GM23248 (cell line): Measurements from ENCODE around the gene TMEM190. TPM values are rescaled to one million over a fixed set of nuclear protein-coding genes. Genes with fewer than 3 reads are reported as not detected.

Experiments
- DNase-seq: peaks from one replicate; pipeline ENCODE4 v3.0.0-alpha.2; 2015
- H2AFZ ChIP-seq: fragments of 200-600 bp; sonication (generic); 2 replicates; pipeline ENCODE4 v1.6.1; 2016; ENCODE audit warnings: antibody characterized with exemption
- H3F3A ChIP-seq: fragments of 200-600 bp; sonication (generic); 2 replicates; pipeline ENCODE4 v1.6.1; 2016; ENCODE audit warnings: mild to moderate bottlenecking, antibody characterized with exemption, mixed run types; ENCODE audit not compliant: insufficient read depth
- H3K27ac ChIP-seq: fragments of 200-600 bp; sonication (generic); 2 replicates; pipeline ENCODE4 v1.5.1; 2016; ENCODE audit warnings: mild to moderate bottlenecking
- H3K27me3 ChIP-seq: fragments of 200-600 bp; sonication (generic); replicated peaks from 2 replicates; pipeline ENCODE4 v1.6.1; 2016; ENCODE audit warnings: mild to moderate bottlenecking; ENCODE audit not compliant: insufficient read depth
- H3K36me3 ChIP-seq: fragments of 200-600 bp; sonication (generic); 2 replicates; pipeline ENCODE4 v1.6.1; 2016; ENCODE audit warnings: low read depth, mild to moderate bottlenecking
- H3K4me1 ChIP-seq: fragments of 200-600 bp; sonication (generic); 2 replicates; pipeline ENCODE4 v1.6.1; 2016; ENCODE audit warnings: mild to moderate bottlenecking; ENCODE audit not compliant: insufficient read depth
- H3K4me2 ChIP-seq: fragments of 200-600 bp; sonication (generic); one replicate; pipeline ENCODE4 v1.6.1; 2016; ENCODE audit warnings: mild to moderate bottlenecking; ENCODE audit not compliant: unreplicated experiment
- H3K4me3 ChIP-seq: fragments of 200-600 bp; sonication (generic); 2 replicates; pipeline ENCODE4 v1.5.1; 2016; ENCODE audit warnings: mild to moderate bottlenecking
- H3K79me2 ChIP-seq: fragments of 200-600 bp; sonication (generic); 2 replicates; pipeline ENCODE4 v1.6.1; 2016; ENCODE audit warnings: mild to moderate bottlenecking; ENCODE audit not compliant: insufficient read depth
- H3K9ac ChIP-seq: fragments of 200-600 bp; sonication (generic); 2 replicates; pipeline ENCODE4 v1.6.1; 2016; ENCODE audit warnings: mild to moderate bottlenecking
- H3K9me2 ChIP-seq: fragments of 200-600 bp; sonication (generic); 2 replicates; pipeline ENCODE4 v1.6.1; 2016; ENCODE audit warnings: mixed run types, mild to moderate bottlenecking, moderate library complexity; ENCODE audit not compliant: insufficient read depth
- H3K9me3 ChIP-seq: fragments of 200-600 bp; sonication (generic); one replicate; pipeline ENCODE4 v1.6.1; 2017; ENCODE audit warnings: low read depth
- H4K20me1 ChIP-seq: fragments of 200-600 bp; sonication (generic); 2 replicates; pipeline ENCODE4 v1.6.0; 2016; ENCODE audit not compliant: insufficient read depth
- EZH2 ChIP-seq: fragments of 200-600 bp; sonication (generic); IDR thresholded peaks from 2 replicates; pipeline ENCODE4 v1.6.1; 2018; ENCODE audit warnings: antibody characterized with exemption, mild to moderate bottlenecking; ENCODE audit not compliant: insufficient read depth, poor library complexity, severe bottlenecking
- EZH2phosphoT487 ChIP-seq: fragments of 200-600 bp; sonication (generic); IDR thresholded peaks from 2 replicates; pipeline ENCODE4 v1.6.1; 2018; ENCODE audit warnings: antibody characterized with exemption, moderate library complexity, mild to moderate bottlenecking, low read depth; ENCODE audit not compliant: insufficient read depth
- WGBS, 2 experiments: methylation state at CpG; one replicate each; pipeline ENCODE4 v1.1.6; 2015 to 2017; ENCODE audit warnings: low lambda C conversion rate in 2 of 2, low coverage in 1 of 2; ENCODE audit errors: missing lambda C conversion rate in 2 of 2; 5-methylcytosine and 5-hydroxymethylcytosine counted together
- in situ Hi-C: fragments of 300-500 bp; cut with MboI; formaldehyde crosslinking; loops from 2 replicates; pipeline ENCODE4 v1.15.0; 2020
- polyA plus RNA-seq: library from polyadenylated mRNA; unstranded; fragments of >200 nt; fragmentation: Nextera tagmentation; extraction: Ambion mirVana; gene quantifications from 2 replicates; pipeline ENCODE4 v1.2.1, GENCODE V29; 2016
- total RNA-seq: library from RNA; depleted of rRNA; stranded (reverse); fragments of >200 nt; shearing (Covaris generic); gene quantifications from 2 replicates; pipeline ENCODE4 v1.2.3, GENCODE V29; 2014

Gene TMEM190
- total and polyA plus RNA-seq, 2 experiments from 2014 or later = not detected

DNA sequence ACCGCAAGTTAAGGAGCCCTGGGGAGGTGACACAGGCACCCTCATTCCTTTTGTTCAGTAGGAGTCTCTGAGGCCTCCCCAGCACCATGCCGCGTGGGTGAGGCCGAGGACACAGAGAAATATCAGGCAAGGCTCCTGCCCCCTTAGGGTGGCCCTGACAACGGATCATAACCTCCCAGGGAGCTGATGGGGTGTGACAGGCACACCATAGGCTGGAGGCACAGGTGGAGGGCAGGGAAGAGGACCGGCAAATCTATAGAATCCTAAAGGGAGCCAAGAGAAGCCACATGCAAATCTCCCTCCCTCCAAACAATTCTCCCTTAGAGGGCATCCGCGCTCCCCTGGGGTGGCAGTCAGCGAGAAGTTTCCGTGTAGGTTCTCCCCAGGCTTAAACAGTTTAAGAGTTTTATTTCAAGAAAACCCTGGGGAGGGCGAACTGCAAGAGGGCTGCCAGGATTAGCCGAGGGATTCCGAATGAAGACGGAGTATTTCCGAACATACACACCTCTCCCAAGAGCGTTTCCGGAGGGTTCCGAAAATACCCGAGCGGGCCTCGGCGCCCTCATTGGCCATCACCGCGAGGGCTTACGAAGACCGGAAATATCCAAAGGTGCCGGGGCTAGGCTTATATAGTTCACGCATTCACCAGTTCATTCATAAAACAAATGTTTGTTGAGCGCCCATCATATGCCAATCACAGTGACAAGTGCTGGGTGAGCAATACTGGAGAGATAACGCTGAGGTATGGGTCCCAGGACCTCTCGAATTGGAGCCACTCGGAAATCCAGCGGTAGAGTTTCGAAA, 8.5 kb downstream of the TMEM190 start:
- Histone ChIP-seq H3K79me2 (peaks cover 42% of the 10 kb centered on the region), H3K27me3 (no peaks in the 10 kb centered on the region), H3F3A (peaks cover 15% of the 10 kb centered on the region), H4K20me1 (peaks cover 16% of the 10 kb centered on the region; the same call in 1 of the 2 replicates), H3K36me3 (peaks cover 27% of the 10 kb centered on the region; the same call in 1 of the 2 replicates), H2AFZ (peak overlapping the region; percentile 91), H3K9me3 (no peaks in the 10 kb centered on the region), H3K9me2 (no peaks in the 10 kb centered on the region), H3K27ac (peak overlapping the region; percentile 71), H3K9ac (peak overlapping the region; percentile 92), H3K4me3 (peak overlapping the region; percentile 94), H3K4me1 (peaks cover 33% of the 10 kb centered on the region), H3K4me2 (peak overlapping the region; percentile 88)
- WGBS, 2 experiments = 11% methylated on average over 33 to 34 of the region's 34 CpGs
- in situ Hi-C loops = no loop called here
- TF ChIP-seq EZH2 (no peak), EZH2phosphoT487 (no peak)
- peak; percentile 96 for DNase-seq

DNA sequence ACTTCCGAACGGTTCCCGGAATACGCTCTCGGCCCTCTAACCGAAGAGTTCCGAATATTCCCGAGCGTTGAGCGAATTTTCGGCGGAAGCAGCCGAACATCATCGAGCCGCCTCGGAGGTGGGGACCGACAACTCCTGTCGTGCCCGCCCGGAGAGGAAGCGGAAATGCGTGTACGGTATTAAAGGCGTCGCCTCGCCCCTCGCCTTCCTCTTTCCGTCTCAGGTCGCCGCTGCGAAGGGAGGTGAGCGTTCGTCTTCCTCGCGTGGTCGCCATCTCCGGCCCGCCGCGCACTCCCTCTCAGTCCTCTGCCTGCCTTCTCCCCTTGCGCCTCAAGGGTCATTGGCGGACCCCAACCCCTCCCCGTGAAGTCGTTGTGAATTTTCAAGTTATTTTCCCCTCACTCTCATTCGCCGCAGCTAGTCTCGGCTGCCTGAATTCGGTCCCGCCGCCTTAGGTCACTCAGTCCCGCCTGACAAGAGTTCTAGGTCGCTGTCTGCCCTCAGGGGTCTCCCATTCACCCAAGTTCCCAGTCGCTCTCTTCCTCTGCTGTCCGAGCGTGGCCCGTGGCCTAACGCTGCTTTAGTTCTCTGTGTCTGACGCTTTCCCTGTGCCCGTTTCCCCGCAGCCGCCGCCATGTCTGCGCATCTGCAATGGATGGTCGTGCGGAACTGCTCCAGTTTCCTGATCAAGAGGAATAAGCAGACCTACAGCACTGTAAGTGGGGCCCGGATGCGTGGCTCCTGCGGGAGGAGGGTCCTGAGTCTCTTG, 9.3 kb downstream of the TMEM190 start, which contains the start of gene RPL28:
Gene RPL28 (plus strand): TSS at position 209 of the 769 bp plus-strand sequence. CDS start 426 bp downstream, at position 635.
- H3K36me3 ChIP-seq = peaks cover 27% of the 10 kb centered on the region; the same call in 1 of the 2 replicates
- DNase-seq = peak; percentile 99
- H3K9ac ChIP-seq = peak within 1 kb of the TSS; percentile 92
- peak within 1 kb of the TSS; percentile 94 for H3K4me3 ChIP-seq
- H3K27ac ChIP-seq = peak within 1 kb of the TSS; percentile 71
- no peaks in the 10 kb centered on the region for H3K9me2 ChIP-seq
- H3K4me2 ChIP-seq = peak within 1 kb of the TSS; percentile 95
- peak within 1 kb of the TSS; percentile 91 for H2AFZ ChIP-seq
- no peaks in the 10 kb centered on the region for H3K27me3 ChIP-seq
- H4K20me1 ChIP-seq = peaks cover 16% of the 10 kb centered on the region; the same call in 1 of the 2 replicates
- 1% methylated on average over 66 of the region's 68 CpGs for WGBS, 2 experiments
- TF ChIP-seq EZH2phosphoT487 (no peak), EZH2 (no peak)
- H3K4me1 ChIP-seq = peaks cover 33% of the 10 kb centered on the region
- in situ Hi-C loops = no loop called here
- peaks cover 49% of the 10 kb centered on the region for H3K79me2 ChIP-seq
- no peaks in the 10 kb centered on the region for H3K9me3 ChIP-seq
- peaks cover 22% of the 10 kb centered on the region for H3F3A ChIP-seq

- H3K79me2 ChIP-seq = peaks cover 51% of the 10 kb centered on the region
- H3K4me2 ChIP-seq = peak overlapping the region; percentile 95
- no peaks in the 10 kb centered on the region for H3K9me3 ChIP-seq
- in situ Hi-C loops = no loop called here
- H3K4me3 ChIP-seq = peak overlapping the region; percentile 94
- H3K9ac ChIP-seq = peak overlapping the region; percentile 92
- TF ChIP-seq EZH2 (no peak), EZH2phosphoT487 (no peak)
- WGBS, 2 experiments = 1% methylated on average over 33 of the region's 33 CpGs
- peaks cover 33% of the 10 kb centered on the region for H3K4me1 ChIP-seq
- peaks cover 16% of the 10 kb centered on the region; the same call in 1 of the 2 replicates for H4K20me1 ChIP-seq
- peaks cover 29% of the 10 kb centered on the region for H3F3A ChIP-seq
- H3K27ac ChIP-seq = peak overlapping the region; percentile 68
- DNase-seq = peak; percentile 69
- peaks cover 27% of the 10 kb centered on the region; the same call in 1 of the 2 replicates for H3K36me3 ChIP-seq
- H3K27me3 ChIP-seq = no peaks in the 10 kb centered on the region
- no peaks in the 10 kb centered on the region for H3K9me2 ChIP-seq
- H2AFZ ChIP-seq = no peak overlapping the region
Observed at GRCh38 chr19:55386493-55386971, 9.9 kb downstream of the TMEM190 start.
